H9 (cell line): ENCODE data around the gene C8G. TPM values are rescaled to one million over a fixed set of nuclear protein-coding genes. Genes with fewer than 3 reads are reported as not detected.

Source experiments
- DNase-seq: peaks from one replicate; pipeline ENCODE4 v3.0.0-alpha.2; 2017
- H2AFZ ChIP-seq: one replicate; pipeline ENCODE4 v1.6.1; 2013; ENCODE audit warnings: mild to moderate bottlenecking, low read length, control low read depth, moderate library complexity
- H2AK5ac ChIP-seq: 2 replicates; pipeline ENCODE4 v1.6.1; 2013; ENCODE audit warnings: low read length, control low read depth, mixed read lengths; ENCODE audit not compliant: insufficient read length
- H2BK120ac ChIP-seq: one replicate; pipeline ENCODE4 v1.6.1; 2013; ENCODE audit warnings: low read depth, mild to moderate bottlenecking, low read length, control low read depth, inconsistent platforms; ENCODE audit not compliant: poor library complexity, severe bottlenecking
- H2BK12ac ChIP-seq: 2 replicates; pipeline ENCODE4 v1.6.1; 2013; ENCODE audit warnings: low read length, control low read depth, mixed read lengths, low read depth; ENCODE audit not compliant: insufficient read length
- H2BK15ac ChIP-seq: 2 replicates; pipeline ENCODE4 v1.6.1; 2013; ENCODE audit warnings: low read depth, low read length, control low read depth
- H2BK20ac ChIP-seq: one replicate; pipeline ENCODE4 v1.6.1; 2013; ENCODE audit warnings: low read depth, mild to moderate bottlenecking, low read length, control low read depth, inconsistent platforms; ENCODE audit not compliant: poor library complexity, severe bottlenecking
- H2BK5ac ChIP-seq: 2 replicates; pipeline ENCODE4 v1.6.1; 2013; ENCODE audit warnings: low read length, control low read depth, mixed read lengths; ENCODE audit not compliant: insufficient read length
- H3K14ac ChIP-seq: 2 replicates; pipeline ENCODE4 v1.6.1; 2013; ENCODE audit warnings: low read length, control low read depth; ENCODE audit not compliant: insufficient read depth
- H3K18ac ChIP-seq: 2 replicates; pipeline ENCODE4 v1.6.1; 2013; ENCODE audit warnings: low read depth, mild to moderate bottlenecking, mixed read lengths, low read length, control low read depth; ENCODE audit not compliant: insufficient read length
- H3K23ac ChIP-seq: 2 replicates; pipeline ENCODE4 v1.6.1; 2013; ENCODE audit warnings: low read length, control low read depth, mixed read lengths, low read depth; ENCODE audit not compliant: insufficient read length
- H3K23me2 ChIP-seq: 2 replicates; pipeline ENCODE4 v1.6.1; 2013; ENCODE audit warnings: low read depth, mild to moderate bottlenecking, mixed read lengths, low read length, control low read depth; ENCODE audit not compliant: insufficient read length, poor library complexity, severe bottlenecking
- H3K27ac ChIP-seq: 2 replicates; pipeline ENCODE4 v1.5.1; 2013; ENCODE audit warnings: low read length, control low read depth, mixed read lengths, low read depth; ENCODE audit not compliant: insufficient read length
- H3K27me3 ChIP-seq: 2 replicates; pipeline ENCODE4 v1.6.1; 2013; ENCODE audit warnings: low read length, control low read depth, inconsistent platforms; ENCODE audit not compliant: insufficient read depth
- H3K4ac ChIP-seq: 2 replicates; pipeline ENCODE4 v1.6.1; 2013; ENCODE audit warnings: low read depth, mild to moderate bottlenecking, control low read depth, inconsistent platforms, low read length, moderate library complexity
- H3K4me1 ChIP-seq: 2 replicates; pipeline ENCODE4 v1.6.1; 2013; ENCODE audit warnings: low read length, control low read depth, inconsistent platforms; ENCODE audit not compliant: insufficient read depth
- H3K4me2 ChIP-seq: 2 replicates; pipeline ENCODE4 v1.6.1; 2013; ENCODE audit warnings: low read length, control low read depth, mixed read lengths; ENCODE audit not compliant: insufficient read length, insufficient read depth
- H3K56ac ChIP-seq: 2 replicates; pipeline ENCODE4 v1.6.1; 2013; ENCODE audit warnings: low read depth, mild to moderate bottlenecking, mixed read lengths, low read length, control low read depth; ENCODE audit not compliant: insufficient read length
- H3K79me1 ChIP-seq: 2 replicates; pipeline ENCODE4 v1.6.1; 2013; ENCODE audit warnings: low read depth, mild to moderate bottlenecking, moderate library complexity, low read length, control low read depth, inconsistent platforms; ENCODE audit not compliant: insufficient read depth, poor library complexity, severe bottlenecking
- H3K79me2 ChIP-seq: 2 replicates; pipeline ENCODE4 v1.6.1; 2013; ENCODE audit warnings: low read length, control low read depth, inconsistent platforms; ENCODE audit not compliant: insufficient read depth
- H3K9ac ChIP-seq: 2 replicates; pipeline ENCODE4 v1.6.1; 2013; ENCODE audit warnings: low read length, control low read depth, mixed read lengths; ENCODE audit not compliant: insufficient read length; ENCODE audit errors: extremely low read depth
- H3K9me3 ChIP-seq: one replicate; pipeline ENCODE4 v1.6.1; 2013; ENCODE audit warnings: low read depth, low read length, inconsistent platforms; ENCODE audit not compliant: control insufficient read depth
- H3T11ph ChIP-seq: one replicate; pipeline ENCODE4 v1.6.1; 2013; ENCODE audit warnings: mild to moderate bottlenecking, low read length, control low read depth, inconsistent platforms
- H4K20me1 ChIP-seq: one replicate; pipeline ENCODE4 v1.6.1; 2013; ENCODE audit not compliant: control insufficient read depth, insufficient read length, insufficient read depth
- H4K5ac ChIP-seq: 2 replicates; pipeline ENCODE4 v1.6.1; 2013; ENCODE audit warnings: low read depth, mild to moderate bottlenecking, mixed read lengths, low read length, control low read depth; ENCODE audit not compliant: insufficient read length
- H4K8ac ChIP-seq: replicated peaks from 2 replicates; pipeline ENCODE4 v1.6.1; 2013; ENCODE audit warnings: low read length, control low read depth, mixed read lengths, low read depth; ENCODE audit not compliant: insufficient read length
- H4K91ac ChIP-seq: 2 replicates; pipeline ENCODE4 v1.6.1; 2013; ENCODE audit warnings: low read depth, mild to moderate bottlenecking, moderate library complexity, mixed read lengths, low read length, control low read depth; ENCODE audit not compliant: insufficient read length
- H3K27ac Mint-ChIP-seq, 3 experiments: 2 replicates in 2 of 3; 3 replicates in 1 of 3; pipeline ENCODE4 v1.8.0; 2020 to 2021; ENCODE audit warnings: mixed read lengths in 3 of 3, mild to moderate bottlenecking in 1 of 3, moderate library complexity in 1 of 3
- H3K27me3 Mint-ChIP-seq: 2 replicates; pipeline ENCODE4 v1.8.0; 2021; ENCODE audit warnings: low read depth, mild to moderate bottlenecking, moderate library complexity, mixed read lengths
- H3K36me3 Mint-ChIP-seq, 3 experiments: 2 replicates in 2 of 3; 3 replicates in 1 of 3; pipeline ENCODE4 v1.8.0; 2020 to 2021; ENCODE audit warnings: low read depth in 3 of 3, mixed read lengths in 3 of 3; ENCODE audit not compliant: insufficient read depth in 1 of 3
- H3K4me1 Mint-ChIP-seq, 2 experiments: 2 replicates each; pipeline ENCODE4 v1.8.0; 2020; ENCODE audit warnings: mixed read lengths in 2 of 2
- H3K4me3 Mint-ChIP-seq, 2 experiments: 2 replicates in 1 of 2; 3 replicates in 1 of 2; pipeline ENCODE4 v1.8.0; 2020 to 2021; ENCODE audit warnings: mild to moderate bottlenecking in 2 of 2, mixed read lengths in 2 of 2, moderate library complexity in 1 of 2
- H3K9me3 Mint-ChIP-seq, 2 experiments: 2 replicates in 1 of 2; 3 replicates in 1 of 2; pipeline ENCODE4 v1.8.0; 2020; ENCODE audit warnings: mild to moderate bottlenecking in 2 of 2, mixed read lengths in 2 of 2, moderate library complexity in 1 of 2
- WGBS: extraction: QIAGEN DNeasy Blood & Tissue Kit; methylation state at CpG from one replicate; pipeline ENCODE4 v1.1.7; 2013; ENCODE audit warnings: missing lambda C conversion rate, low lambda C conversion rate, mixed read lengths; ENCODE audit not compliant: insufficient read length; ENCODE audit errors: extremely low coverage; 5-methylcytosine and 5-hydroxymethylcytosine counted together
- total RNA-seq: library from RNA; stranded (reverse); gene quantifications from 2 replicates; pipeline ENCODE4 v1.2.1, GENCODE V29; 2021
- TF ChIP-seq, protein P1 (sequence below): fragments of 200-600 bp; sonication (generic); conservative IDR thresholded peaks from 3 replicates; pipeline ENCODE4 v1.8.0; 2021; ENCODE audit warnings: antibody characterized with exemption, mild to moderate bottlenecking

C8G gene
- total RNA-seq, 1 experiment from 2014 or later = 0.96 TPM

DNA sequence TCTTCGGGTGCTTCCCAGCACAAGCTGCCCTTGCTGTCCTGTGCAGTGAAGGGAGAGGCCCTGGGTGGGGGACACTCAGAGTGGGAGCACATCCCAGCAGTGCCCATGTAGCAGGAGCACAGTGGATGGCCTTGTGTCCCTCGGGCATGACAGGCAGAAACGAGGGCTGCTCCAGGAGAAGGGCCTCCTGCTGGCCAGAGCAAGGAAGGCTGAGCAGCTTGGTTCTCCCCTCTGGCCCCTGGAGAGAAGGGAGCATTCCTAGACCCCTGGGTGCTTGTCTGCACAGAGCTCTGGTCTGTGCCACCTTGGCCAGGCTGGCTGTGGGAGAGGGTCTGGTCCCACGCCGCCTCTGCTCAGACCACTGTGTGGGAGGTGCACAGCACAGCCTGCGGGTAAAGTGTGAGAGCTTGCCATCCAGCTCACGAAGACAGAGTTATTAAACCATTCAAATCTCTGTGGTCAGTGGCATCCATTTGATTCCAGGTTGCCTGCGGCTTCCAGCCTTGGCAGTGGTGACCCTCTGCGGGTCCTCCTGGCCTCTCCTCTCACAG lies 18.8 kb upstream of the C8G start:
- H3K9me3 Mint-ChIP-seq = no peaks in the 10 kb centered on the region
- DNase-seq = peak; percentile 20
- no peak overlapping the region for H2BK12ac ChIP-seq
- no peak overlapping the region for H3K18ac ChIP-seq
- H3K23ac ChIP-seq = no peak overlapping the region
- WGBS = no CpG with 5 or more reads among the region's 9 CpGs
- no peak overlapping the region for H4K91ac ChIP-seq
- H3K4me1 ChIP-seq = no peaks in the 10 kb centered on the region
- no peak overlapping the region for H3K4ac ChIP-seq
- no peak overlapping the region for H3T11ph ChIP-seq
- no peaks in the 10 kb centered on the region for H3K27me3 Mint-ChIP-seq
- H3K9me3 ChIP-seq = no peaks in the 10 kb centered on the region
- no peak overlapping the region for H2BK5ac ChIP-seq
- H3K9ac ChIP-seq = no peak overlapping the region
- H3K79me2 ChIP-seq = no peaks in the 10 kb centered on the region
- no peak overlapping the region for H2AFZ ChIP-seq
- H3K56ac ChIP-seq = no peak overlapping the region
- TF ChIP-seq, protein P1, sequence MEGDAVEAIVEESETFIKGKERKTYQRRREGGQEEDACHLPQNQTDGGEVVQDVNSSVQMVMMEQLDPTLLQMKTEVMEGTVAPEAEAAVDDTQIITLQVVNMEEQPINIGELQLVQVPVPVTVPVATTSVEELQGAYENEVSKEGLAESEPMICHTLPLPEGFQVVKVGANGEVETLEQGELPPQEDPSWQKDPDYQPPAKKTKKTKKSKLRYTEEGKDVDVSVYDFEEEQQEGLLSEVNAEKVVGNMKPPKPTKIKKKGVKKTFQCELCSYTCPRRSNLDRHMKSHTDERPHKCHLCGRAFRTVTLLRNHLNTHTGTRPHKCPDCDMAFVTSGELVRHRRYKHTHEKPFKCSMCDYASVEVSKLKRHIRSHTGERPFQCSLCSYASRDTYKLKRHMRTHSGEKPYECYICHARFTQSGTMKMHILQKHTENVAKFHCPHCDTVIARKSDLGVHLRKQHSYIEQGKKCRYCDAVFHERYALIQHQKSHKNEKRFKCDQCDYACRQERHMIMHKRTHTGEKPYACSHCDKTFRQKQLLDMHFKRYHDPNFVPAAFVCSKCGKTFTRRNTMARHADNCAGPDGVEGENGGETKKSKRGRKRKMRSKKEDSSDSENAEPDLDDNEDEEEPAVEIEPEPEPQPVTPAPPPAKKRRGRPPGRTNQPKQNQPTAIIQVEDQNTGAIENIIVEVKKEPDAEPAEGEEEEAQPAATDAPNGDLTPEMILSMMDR = no peak
- no peak overlapping the region for H2AK5ac ChIP-seq
- no peak overlapping the region for H2BK20ac ChIP-seq
- H4K8ac ChIP-seq = no peak overlapping the region
- no peak overlapping the region for H2BK120ac ChIP-seq
- H2BK15ac ChIP-seq = no peak overlapping the region
- no peaks in the 10 kb centered on the region for H4K20me1 ChIP-seq
- H3K36me3 Mint-ChIP-seq = peaks cover 15 to 68% (median 51%) of the 10 kb centered on the region in 3 experiments; a peak in 6 of 7 replicates
- H3K4me2 ChIP-seq = no peak overlapping the region
- no peak overlapping the region for H3K27ac Mint-ChIP-seq
- no peaks in the 10 kb centered on the region for H3K23me2 ChIP-seq
- no peaks in the 10 kb centered on the region for H3K79me1 ChIP-seq
- no peaks in the 10 kb centered on the region for H3K27me3 ChIP-seq
- no peak overlapping the region for H3K4me3 Mint-ChIP-seq
- H4K5ac ChIP-seq = no peak overlapping the region
- H3K27ac ChIP-seq = no peak overlapping the region
- no peak overlapping the region for H3K14ac ChIP-seq
- no peaks in the 10 kb centered on the region for H3K4me1 Mint-ChIP-seq
